Measurements from ENCODE around the gene CLEC16A. TPM values are rescaled to one million over a fixed set of nuclear protein-coding genes. Genes with fewer than 3 reads are reported as not detected.
A peak's percentile ranks its signal among the peaks of the same experiment; 100 is the strongest.

CLEC16A gene
- polyA plus RNA-seq, 3 donors: 3.4 to 12.0 (median 5.8) TPM

DNA sequence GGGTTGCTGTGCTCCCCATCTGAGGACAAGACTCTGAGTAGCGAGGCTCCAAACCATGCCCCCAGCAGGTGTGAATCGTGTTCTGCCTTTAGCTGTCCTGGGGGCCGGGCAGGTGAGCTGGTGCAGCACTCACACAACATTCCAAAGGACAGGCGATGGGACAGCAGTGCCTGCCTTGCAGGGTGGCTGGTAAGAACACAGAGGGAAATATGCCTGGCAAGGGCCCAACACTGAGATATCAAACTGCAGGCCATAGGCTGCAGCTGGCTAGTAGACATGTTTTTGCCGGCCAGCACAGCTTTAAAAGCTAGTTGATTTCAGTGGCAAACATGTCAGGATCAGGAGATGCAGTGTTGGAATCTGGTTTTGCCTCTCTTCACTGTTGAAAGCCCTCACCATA is 23.6 kb downstream of the CLEC16A start:
- H3K9me3 ChIP-seq (replicated peaks in 1 of 2; ENCODE audit: control insufficient read depth in 1 of 2, insufficient read depth in 1 of 2, low read length in 2 of 2): no peaks in the 10 kb centered on the region
- Mint-ChIP-seq H3K4me1 (peaks cover 26% of the 10 kb centered on the region), H3K4me3 (no peak overlapping the region), H3K27me3 (ENCODE audit: low read depth in 3 of 3) (peaks cover 0 to 3% (median 2%) of the 10 kb centered on the region in 3 donors), H3K36me3 (peaks cover 65 to 79% of the 10 kb centered on the region in 2 donors), H3K27ac (peak overlapping the region in 1 of 7 donors; percentile 46), H3K9me3 (peaks cover 0 to 3% (median 0%) of the 10 kb centered on the region in 7 donors)
- no peak overlapping the region for H3K4me3 ChIP-seq (replicated peaks in 1 of 3; ENCODE audit: low read depth in 2 of 3, low read length in 3 of 3)
- no peak overlapping the region for H3K4me2 ChIP-seq (replicated peaks; ENCODE audit: extremely low read depth, low read length, poor library complexity, severe bottlenecking)
- H4K20me1 ChIP-seq (ENCODE audit: insufficient read depth, low read length): peaks cover 47% of the 10 kb centered on the region
- H3K36me3 ChIP-seq (replicated peaks in 1 of 2; ENCODE audit: control insufficient read depth in 1 of 2, insufficient read depth in 2 of 2, low read length in 2 of 2): peaks cover 48 to 75% of the 10 kb centered on the region in 2 donors
- no peak overlapping the region for H3K27ac ChIP-seq (ENCODE audit: low read depth in 1 of 2, low read length in 2 of 2)
- H2AFZ ChIP-seq (ENCODE audit: insufficient read depth, low read depth, low read length, poor library complexity, severe bottlenecking): no peak overlapping the region
- no peaks in the 10 kb centered on the region for H3K79me2 ChIP-seq (ENCODE audit: insufficient read depth, low read length)
- 96% methylated on average over 5 of the region's 5 CpGs for WGBS (ENCODE audit: insufficient coverage)
- TF ChIP-seq, protein P1, sequence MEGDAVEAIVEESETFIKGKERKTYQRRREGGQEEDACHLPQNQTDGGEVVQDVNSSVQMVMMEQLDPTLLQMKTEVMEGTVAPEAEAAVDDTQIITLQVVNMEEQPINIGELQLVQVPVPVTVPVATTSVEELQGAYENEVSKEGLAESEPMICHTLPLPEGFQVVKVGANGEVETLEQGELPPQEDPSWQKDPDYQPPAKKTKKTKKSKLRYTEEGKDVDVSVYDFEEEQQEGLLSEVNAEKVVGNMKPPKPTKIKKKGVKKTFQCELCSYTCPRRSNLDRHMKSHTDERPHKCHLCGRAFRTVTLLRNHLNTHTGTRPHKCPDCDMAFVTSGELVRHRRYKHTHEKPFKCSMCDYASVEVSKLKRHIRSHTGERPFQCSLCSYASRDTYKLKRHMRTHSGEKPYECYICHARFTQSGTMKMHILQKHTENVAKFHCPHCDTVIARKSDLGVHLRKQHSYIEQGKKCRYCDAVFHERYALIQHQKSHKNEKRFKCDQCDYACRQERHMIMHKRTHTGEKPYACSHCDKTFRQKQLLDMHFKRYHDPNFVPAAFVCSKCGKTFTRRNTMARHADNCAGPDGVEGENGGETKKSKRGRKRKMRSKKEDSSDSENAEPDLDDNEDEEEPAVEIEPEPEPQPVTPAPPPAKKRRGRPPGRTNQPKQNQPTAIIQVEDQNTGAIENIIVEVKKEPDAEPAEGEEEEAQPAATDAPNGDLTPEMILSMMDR (IDR thresholded peaks at IDR 0.05): no peak
- H3K27me3 ChIP-seq (ENCODE audit: control insufficient read depth in 2 of 2, insufficient read depth in 2 of 2, low read length in 2 of 2): no peaks in the 10 kb centered on the region
- intact Hi-C loops (cut with micrococcal nuclease): loop anchor here (2.0 to 10.0 kb wide), 4 partner anchors 289 to 747 kb away; partner anchors contain the start of gene SOCS1 (in 1 of the 2)
- DNase-seq: no peak
- H3K9ac ChIP-seq (ENCODE audit: insufficient read depth, low read length, poor library complexity, severe bottlenecking): no peak overlapping the region
- H3K4me1 ChIP-seq (ENCODE audit: control insufficient read depth in 1 of 2, insufficient read depth in 2 of 2, low read length in 2 of 2): peaks cover 7 to 8% of the 10 kb centered on the region in 2 donors

DNA sequence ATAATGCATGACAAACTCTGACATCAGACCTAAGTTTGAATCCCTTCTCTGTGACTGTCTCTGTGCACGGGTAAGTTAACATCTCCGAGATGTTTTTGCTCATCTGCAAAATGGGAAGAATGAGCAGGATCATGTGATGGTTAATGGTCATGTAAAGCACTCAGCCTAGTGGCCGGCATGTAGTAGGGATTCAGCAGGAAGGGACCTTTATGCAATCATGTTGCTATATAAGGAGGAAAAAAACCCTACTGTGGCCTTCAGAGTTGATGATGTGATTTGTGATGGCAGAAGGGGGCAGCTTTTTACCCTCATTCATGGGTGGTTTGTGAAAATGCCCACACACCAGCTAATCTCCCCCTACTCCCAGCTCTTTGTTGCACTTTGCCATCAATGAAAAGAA is 24.1 kb downstream of the CLEC16A start:
- no peaks in the 10 kb centered on the region for H3K27me3 ChIP-seq (ENCODE audit: control insufficient read depth in 2 of 2, insufficient read depth in 2 of 2, low read length in 2 of 2)
- peaks cover 7 to 8% of the 10 kb centered on the region in 2 donors for H3K4me1 ChIP-seq (ENCODE audit: control insufficient read depth in 1 of 2, insufficient read depth in 2 of 2, low read length in 2 of 2)
- Mint-ChIP-seq H3K4me3 (no peak overlapping the region), H3K4me1 (peaks cover 26% of the 10 kb centered on the region), H3K36me3 (peaks cover 65 to 79% of the 10 kb centered on the region in 2 donors), H3K27me3 (ENCODE audit: low read depth in 3 of 3) (peaks cover 0 to 3% (median 2%) of the 10 kb centered on the region in 3 donors), H3K9me3 (peaks cover 0 to 3% (median 0%) of the 10 kb centered on the region in 7 donors), H3K27ac (peak overlapping the region in 1 of 7 donors; percentile 35)
- H3K4me2 ChIP-seq (replicated peaks; ENCODE audit: extremely low read depth, low read length, poor library complexity, severe bottlenecking): no peak overlapping the region
- peaks cover 45% of the 10 kb centered on the region for H4K20me1 ChIP-seq (ENCODE audit: insufficient read depth, low read length)
- H2AFZ ChIP-seq (ENCODE audit: insufficient read depth, low read depth, low read length, poor library complexity, severe bottlenecking): no peak overlapping the region
- no peak overlapping the region for H3K9ac ChIP-seq (ENCODE audit: insufficient read depth, low read length, poor library complexity, severe bottlenecking)
- TF ChIP-seq, protein P1 (IDR thresholded peaks at IDR 0.05): no peak
- H3K36me3 ChIP-seq (replicated peaks in 1 of 2; ENCODE audit: control insufficient read depth in 1 of 2, insufficient read depth in 2 of 2, low read length in 2 of 2): peaks cover 48 to 75% of the 10 kb centered on the region in 2 donors
- no peak overlapping the region for H3K4me3 ChIP-seq (replicated peaks in 1 of 3; ENCODE audit: low read depth in 2 of 3, low read length in 3 of 3)
- DNase-seq: peak in 1 of 3 donors; percentile 18
- no peaks in the 10 kb centered on the region for H3K79me2 ChIP-seq (ENCODE audit: insufficient read depth, low read length)
- no peaks in the 10 kb centered on the region for H3K9me3 ChIP-seq (replicated peaks in 1 of 2; ENCODE audit: control insufficient read depth in 1 of 2, insufficient read depth in 1 of 2, low read length in 2 of 2)
- intact Hi-C loops (cut with micrococcal nuclease): loop anchor here (2.0 to 10.0 kb wide), 4 partner anchors 288 to 746 kb away; partner anchors contain the start of gene SOCS1 (in 1 of the 2)
- WGBS (ENCODE audit: insufficient coverage): 86% methylated on average over 3 of the region's 3 CpGs
- H3K27ac ChIP-seq (ENCODE audit: low read depth in 1 of 2, low read length in 2 of 2): no peak overlapping the region

Measured in CD14-positive monocyte (primary cell).